Brain microvascular endothelial cell (primary cell): ENCODE data around the gene MED16.
A peak's percentile ranks its signal among the peaks of the same experiment; 100 is the strongest.

ENCODE experiments used
- DNase-seq: peaks from one replicate; pipeline ENCODE4 v3.0.0-alpha.2; 2020
- H3K27ac ChIP-seq: fragments of 250-450 bp; sonication (Bioruptor Pico); 2 replicates; pipeline ENCODE4 v1.5.1; 2020; ENCODE audit warnings: mild to moderate bottlenecking, moderate library complexity
- H3K27me3 ChIP-seq: fragments of 250-450 bp; sonication (Bioruptor Pico); replicated peaks from 2 replicates; pipeline ENCODE4 v1.5.1; 2020; ENCODE audit warnings: mild to moderate bottlenecking
- H3K36me3 ChIP-seq: fragments of 250-450 bp; sonication (Bioruptor Pico); replicated peaks from 2 replicates; pipeline ENCODE4 v1.5.1; 2020; ENCODE audit warnings: mild to moderate bottlenecking
- H3K4me3 ChIP-seq: 2 replicates; pipeline ENCODE4 v1.5.1; 2011; ENCODE audit warnings: low read depth, mild to moderate bottlenecking, control low read depth, low read length, moderate library complexity
- in situ Hi-C: cut with HindIII; loops from 2 replicates; pipeline ENCODE4 v1.10.0; 2017; ENCODE audit warnings: low sequenced_read_pairs, low pct_ligation_motif_present
- TF ChIP-seq, protein P1 (sequence below): IDR thresholded peaks from 2 replicates; pipeline ENCODE4 v1.5.1; 2011; ENCODE audit warnings: low read depth, mild to moderate bottlenecking, moderate library complexity, low read length, control low read depth, inconsistent platforms; ENCODE audit errors: missing control alignments

The MED16 gene

DNA sequence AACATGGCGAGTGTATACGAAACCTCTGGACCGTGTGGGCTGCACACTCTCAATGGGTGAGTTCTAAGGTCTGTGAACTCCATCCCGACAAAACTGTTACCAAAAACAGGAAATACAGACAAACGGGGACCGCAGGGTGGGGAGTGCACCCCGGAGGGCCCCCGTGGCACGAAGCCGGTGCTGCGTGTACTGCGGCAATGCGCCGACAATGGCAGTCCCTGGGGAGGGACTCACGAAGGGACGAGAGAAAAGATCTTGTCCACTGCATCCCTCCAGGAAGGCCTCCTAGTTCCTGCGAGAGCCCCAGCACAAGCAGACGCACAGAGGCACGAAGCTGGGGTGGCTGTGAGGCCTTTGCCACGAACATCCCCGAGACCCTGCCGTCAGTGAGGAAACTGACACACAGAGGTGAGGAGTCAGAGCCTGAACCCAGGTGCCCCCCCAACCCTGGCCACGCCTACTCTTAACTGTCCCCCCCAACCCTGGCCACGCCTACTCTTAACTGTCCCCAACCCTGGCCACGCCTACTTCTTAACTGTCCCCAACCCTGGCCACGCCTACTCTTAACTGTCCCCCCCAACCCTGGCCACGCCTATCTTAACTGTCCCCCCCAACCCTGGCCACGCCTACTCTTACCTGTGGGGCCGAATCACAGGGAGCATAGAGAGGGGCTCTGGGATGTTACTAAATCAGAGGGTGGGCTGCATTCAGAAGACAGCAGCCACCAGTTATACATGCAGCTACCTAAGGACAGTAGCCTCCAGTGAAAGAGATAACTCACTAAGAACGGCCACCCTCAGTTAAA, 4.2 kb downstream of the MED16 start:
- in situ Hi-C loops, result no loop called here
- H3K27me3 ChIP-seq, result no peaks in the 10 kb centered on the region
- no peak overlapping the region for H3K4me3 ChIP-seq
- no peak for DNase-seq
- H3K27ac ChIP-seq, result no peak overlapping the region
- peaks cover 55% of the 10 kb centered on the region for H3K36me3 ChIP-seq
- TF ChIP-seq, protein P1, sequence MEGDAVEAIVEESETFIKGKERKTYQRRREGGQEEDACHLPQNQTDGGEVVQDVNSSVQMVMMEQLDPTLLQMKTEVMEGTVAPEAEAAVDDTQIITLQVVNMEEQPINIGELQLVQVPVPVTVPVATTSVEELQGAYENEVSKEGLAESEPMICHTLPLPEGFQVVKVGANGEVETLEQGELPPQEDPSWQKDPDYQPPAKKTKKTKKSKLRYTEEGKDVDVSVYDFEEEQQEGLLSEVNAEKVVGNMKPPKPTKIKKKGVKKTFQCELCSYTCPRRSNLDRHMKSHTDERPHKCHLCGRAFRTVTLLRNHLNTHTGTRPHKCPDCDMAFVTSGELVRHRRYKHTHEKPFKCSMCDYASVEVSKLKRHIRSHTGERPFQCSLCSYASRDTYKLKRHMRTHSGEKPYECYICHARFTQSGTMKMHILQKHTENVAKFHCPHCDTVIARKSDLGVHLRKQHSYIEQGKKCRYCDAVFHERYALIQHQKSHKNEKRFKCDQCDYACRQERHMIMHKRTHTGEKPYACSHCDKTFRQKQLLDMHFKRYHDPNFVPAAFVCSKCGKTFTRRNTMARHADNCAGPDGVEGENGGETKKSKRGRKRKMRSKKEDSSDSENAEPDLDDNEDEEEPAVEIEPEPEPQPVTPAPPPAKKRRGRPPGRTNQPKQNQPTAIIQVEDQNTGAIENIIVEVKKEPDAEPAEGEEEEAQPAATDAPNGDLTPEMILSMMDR, result no peak

DNA sequence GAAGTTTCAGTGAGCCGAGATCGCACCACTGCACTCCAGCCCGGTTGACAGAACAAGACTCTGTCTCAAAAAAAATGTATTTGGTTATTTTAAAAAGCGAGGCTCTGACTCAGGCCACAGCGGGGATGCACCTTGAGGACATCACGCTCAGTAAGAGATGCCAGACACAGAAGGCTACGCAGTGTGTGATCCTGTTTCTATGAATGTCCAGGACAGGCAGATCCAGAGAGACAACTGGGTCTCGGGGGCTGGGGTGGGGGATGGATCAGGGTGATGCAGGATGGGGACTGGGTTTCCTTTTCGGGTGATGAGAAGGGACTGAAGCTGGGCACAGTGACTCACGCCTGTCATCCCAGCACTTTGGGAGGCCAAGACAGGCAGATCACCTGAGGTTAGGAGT, 5.4 kb downstream of the MED16 start:
- in situ Hi-C loops, result no loop called here
- H3K36me3 ChIP-seq, result peaks cover 62% of the 10 kb centered on the region
- TF ChIP-seq, protein P1, result no peak
- no peak overlapping the region for H3K27ac ChIP-seq
- H3K4me3 ChIP-seq, result no peak overlapping the region
- no peaks in the 10 kb centered on the region for H3K27me3 ChIP-seq
- DNase-seq, result no peak

DNA sequence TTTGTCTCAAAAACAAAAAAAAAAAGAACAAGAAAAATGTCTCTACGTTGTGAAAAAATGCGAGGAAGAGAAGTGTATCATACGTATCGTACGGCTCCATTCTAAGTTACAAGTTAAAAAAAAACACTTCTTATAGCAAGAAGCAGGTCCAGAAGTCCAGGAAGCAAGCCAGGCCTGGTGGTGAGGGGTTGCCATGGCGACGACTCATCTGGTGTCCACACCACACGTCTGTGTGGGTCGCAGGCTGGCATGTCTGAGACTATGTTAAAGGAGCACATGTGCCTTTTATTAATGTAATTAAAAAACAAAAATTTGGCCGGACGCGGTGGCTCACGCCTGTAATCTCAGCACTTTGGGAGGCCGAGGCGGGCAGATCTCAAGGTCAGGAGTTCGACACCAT, 5.9 kb downstream of the MED16 start:
- in situ Hi-C loops, result no loop called here
- peaks cover 66% of the 10 kb centered on the region for H3K36me3 ChIP-seq
- DNase-seq, result peak; percentile 22
- H3K27me3 ChIP-seq, result no peaks in the 10 kb centered on the region
- TF ChIP-seq, protein P1, result no peak
- H3K27ac ChIP-seq, result no peak overlapping the region
- H3K4me3 ChIP-seq, result no peak overlapping the region

DNA sequence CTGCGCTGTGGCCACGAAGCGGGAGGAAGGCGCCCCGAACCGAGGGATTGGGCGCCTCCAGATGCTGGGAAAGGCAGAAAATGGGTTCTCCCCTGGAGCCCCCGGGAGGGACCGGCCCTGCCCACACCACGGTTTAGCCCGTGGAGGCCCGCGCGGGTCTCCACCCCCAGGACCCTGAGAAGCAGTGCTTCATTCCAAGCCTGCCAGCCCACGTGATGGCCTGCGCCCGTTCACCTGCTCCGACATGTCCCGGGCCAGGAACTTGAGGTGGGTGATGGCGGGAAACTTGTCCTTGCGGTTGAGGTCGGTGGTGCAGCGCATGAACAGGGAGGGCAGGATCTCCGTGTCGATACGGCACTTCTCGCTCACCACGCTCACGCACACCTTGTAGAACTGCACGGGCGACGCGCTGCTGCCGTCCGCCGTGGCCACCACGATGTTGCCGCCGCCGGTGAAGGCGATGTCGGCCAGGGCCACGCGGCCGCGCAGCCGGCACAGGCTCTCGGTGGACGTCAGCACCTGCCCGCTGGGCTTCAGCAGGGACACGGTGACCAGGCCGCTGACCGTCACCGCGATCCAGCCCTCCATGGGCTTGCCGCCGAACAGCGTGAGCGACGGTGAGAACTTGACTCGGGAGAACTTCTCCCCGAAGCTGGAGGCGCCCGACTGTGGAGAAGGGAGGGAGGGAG, 7.3 kb downstream of the MED16 start:
- TF ChIP-seq, protein P1, result no peak
- H3K4me3 ChIP-seq, result no peak overlapping the region
- no peak overlapping the region for H3K27ac ChIP-seq
- DNase-seq, result no peak
- in situ Hi-C loops, result no loop called here
- no peaks in the 10 kb centered on the region for H3K27me3 ChIP-seq
- H3K36me3 ChIP-seq, result peaks cover 74% of the 10 kb centered on the region

DNA sequence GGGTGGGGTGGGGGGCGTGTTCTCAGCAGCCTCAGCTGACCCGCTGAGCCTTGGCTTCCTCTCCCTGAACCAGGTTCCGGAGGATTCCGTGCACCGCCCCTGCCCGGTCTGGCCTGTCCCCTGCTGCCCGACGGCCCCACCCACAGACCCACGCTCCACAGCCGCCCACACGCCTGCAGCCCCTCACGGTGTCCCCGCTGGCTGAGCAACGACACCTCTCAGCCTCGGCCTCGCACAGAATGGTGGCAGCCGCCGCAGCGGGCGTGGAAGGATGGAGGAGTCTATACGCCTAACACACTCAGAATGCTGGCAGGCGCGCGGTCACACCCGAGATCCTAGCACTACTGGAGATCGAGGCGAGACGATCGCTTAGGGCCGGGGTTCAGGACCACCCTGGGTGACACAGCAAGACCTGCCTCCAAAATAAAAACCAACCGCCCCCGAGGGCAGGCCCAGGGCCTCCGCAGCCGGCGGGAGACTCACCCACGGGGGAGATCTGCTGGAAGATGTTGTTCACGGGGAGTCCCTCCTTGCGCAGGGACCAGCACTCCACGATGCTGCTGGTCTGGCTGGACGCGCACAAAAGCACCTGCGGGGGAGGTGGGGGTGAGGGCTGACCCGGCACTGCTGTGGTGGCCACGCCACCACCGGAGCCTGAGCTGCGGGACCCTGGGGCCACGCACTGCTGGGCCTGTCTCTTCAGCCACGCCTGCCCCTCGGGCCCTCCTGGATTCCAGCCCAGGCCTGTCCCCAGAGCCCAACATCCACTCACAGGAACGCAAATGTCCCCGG, 8.4 kb downstream of the MED16 start:
- H3K36me3 ChIP-seq, result peaks cover 67% of the 10 kb centered on the region
- no peak overlapping the region for H3K27ac ChIP-seq
- H3K27me3 ChIP-seq, result no peaks in the 10 kb centered on the region
- no peak overlapping the region for H3K4me3 ChIP-seq
- in situ Hi-C loops, result no loop called here
- TF ChIP-seq, protein P1, result no peak
- DNase-seq, result no peak
